ENCODE data around the gene SLC2A6.

DNA sequence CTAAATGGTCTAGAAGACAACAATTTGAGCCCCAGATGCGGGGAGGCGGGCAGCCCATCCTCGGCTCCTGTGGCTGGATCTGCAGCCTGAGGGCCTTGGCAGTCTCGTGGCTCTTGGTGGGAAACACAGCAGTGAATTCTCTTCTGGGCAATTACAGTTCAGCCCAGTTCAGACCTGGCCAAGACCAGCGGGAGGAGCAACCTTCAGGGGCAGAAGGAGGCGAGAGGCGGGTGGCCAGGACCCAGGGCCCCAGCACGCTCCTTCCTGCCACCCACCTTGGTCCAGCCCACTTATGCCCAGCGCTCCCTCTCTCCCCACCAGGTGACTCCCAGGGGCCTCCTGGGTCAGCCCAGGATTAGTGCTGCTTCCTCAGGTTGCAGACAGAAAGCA lies 38.1 kb upstream of the SLC2A6 start:
- TF ChIP-seq, protein P1, sequence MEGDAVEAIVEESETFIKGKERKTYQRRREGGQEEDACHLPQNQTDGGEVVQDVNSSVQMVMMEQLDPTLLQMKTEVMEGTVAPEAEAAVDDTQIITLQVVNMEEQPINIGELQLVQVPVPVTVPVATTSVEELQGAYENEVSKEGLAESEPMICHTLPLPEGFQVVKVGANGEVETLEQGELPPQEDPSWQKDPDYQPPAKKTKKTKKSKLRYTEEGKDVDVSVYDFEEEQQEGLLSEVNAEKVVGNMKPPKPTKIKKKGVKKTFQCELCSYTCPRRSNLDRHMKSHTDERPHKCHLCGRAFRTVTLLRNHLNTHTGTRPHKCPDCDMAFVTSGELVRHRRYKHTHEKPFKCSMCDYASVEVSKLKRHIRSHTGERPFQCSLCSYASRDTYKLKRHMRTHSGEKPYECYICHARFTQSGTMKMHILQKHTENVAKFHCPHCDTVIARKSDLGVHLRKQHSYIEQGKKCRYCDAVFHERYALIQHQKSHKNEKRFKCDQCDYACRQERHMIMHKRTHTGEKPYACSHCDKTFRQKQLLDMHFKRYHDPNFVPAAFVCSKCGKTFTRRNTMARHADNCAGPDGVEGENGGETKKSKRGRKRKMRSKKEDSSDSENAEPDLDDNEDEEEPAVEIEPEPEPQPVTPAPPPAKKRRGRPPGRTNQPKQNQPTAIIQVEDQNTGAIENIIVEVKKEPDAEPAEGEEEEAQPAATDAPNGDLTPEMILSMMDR (IDR thresholded peaks at IDR 0.05; ENCODE audit: insufficient read depth, low read length) = no peak
- TF ChIP-seq POLR2AphosphoS5 (IDR thresholded peaks at IDR 0.05; ENCODE audit: low read depth) = no peak
- TF ChIP-seq, protein P2, sequence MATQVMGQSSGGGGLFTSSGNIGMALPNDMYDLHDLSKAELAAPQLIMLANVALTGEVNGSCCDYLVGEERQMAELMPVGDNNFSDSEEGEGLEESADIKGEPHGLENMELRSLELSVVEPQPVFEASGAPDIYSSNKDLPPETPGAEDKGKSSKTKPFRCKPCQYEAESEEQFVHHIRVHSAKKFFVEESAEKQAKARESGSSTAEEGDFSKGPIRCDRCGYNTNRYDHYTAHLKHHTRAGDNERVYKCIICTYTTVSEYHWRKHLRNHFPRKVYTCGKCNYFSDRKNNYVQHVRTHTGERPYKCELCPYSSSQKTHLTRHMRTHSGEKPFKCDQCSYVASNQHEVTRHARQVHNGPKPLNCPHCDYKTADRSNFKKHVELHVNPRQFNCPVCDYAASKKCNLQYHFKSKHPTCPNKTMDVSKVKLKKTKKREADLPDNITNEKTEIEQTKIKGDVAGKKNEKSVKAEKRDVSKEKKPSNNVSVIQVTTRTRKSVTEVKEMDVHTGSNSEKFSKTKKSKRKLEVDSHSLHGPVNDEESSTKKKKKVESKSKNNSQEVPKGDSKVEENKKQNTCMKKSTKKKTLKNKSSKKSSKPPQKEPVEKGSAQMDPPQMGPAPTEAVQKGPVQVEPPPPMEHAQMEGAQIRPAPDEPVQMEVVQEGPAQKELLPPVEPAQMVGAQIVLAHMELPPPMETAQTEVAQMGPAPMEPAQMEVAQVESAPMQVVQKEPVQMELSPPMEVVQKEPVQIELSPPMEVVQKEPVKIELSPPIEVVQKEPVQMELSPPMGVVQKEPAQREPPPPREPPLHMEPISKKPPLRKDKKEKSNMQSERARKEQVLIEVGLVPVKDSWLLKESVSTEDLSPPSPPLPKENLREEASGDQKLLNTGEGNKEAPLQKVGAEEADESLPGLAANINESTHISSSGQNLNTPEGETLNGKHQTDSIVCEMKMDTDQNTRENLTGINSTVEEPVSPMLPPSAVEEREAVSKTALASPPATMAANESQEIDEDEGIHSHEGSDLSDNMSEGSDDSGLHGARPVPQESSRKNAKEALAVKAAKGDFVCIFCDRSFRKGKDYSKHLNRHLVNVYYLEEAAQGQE (IDR thresholded peaks at IDR 0.05; ENCODE audit: insufficient replicate concordance, low read depth) = no peak

Data from HL-60 (cell line).